Duodenal mucosa (tissue), 2 donors: ENCODE measurements around the gene LARP4.
A peak's percentile ranks its signal among the peaks of the same experiment; 100 is the strongest.
"Not testable (repeated sequence)": the region's sequence is repeated elsewhere in the genome, so short reads cannot be mapped to it uniquely, and the experiment has no call there.

Experiments
- H3K27ac ChIP-seq: one replicate; pipeline ENCODE4 v1.7.0; 2013; ENCODE audit warnings: low read depth, low read length
- H3K27me3 ChIP-seq, 2 donors: one replicate each; pipeline ENCODE4 v1.7.0; 2013; ENCODE audit warnings: low read length in 2 of 2, control low read depth in 1 of 2; ENCODE audit not compliant: insufficient read depth in 2 of 2, control insufficient read depth in 1 of 2
- H3K36me3 ChIP-seq, 2 donors: one replicate each; pipeline ENCODE4 v1.7.0; 2013; ENCODE audit warnings: low read length in 2 of 2, control low read depth in 1 of 2; ENCODE audit not compliant: insufficient read depth in 2 of 2, control insufficient read depth in 1 of 2
- H3K4me1 ChIP-seq, 2 donors: one replicate each; pipeline ENCODE4 v1.7.0; 2013; ENCODE audit warnings: low read length in 2 of 2, control low read depth in 1 of 2; ENCODE audit not compliant: insufficient read depth in 2 of 2, control insufficient read depth in 1 of 2
- H3K4me3 ChIP-seq, 2 donors: one replicate each; pipeline ENCODE4 v1.7.0; 2013; ENCODE audit warnings: low read length in 2 of 2, low read depth in 1 of 2
- H3K9ac ChIP-seq, 2 donors: one replicate each; pipeline ENCODE4 v1.7.0; 2013; ENCODE audit warnings: low read length in 2 of 2, low read depth in 1 of 2
- H3K9me3 ChIP-seq, 2 donors: one replicate each; pipeline ENCODE4 v1.7.0; 2013; ENCODE audit warnings: low read length in 2 of 2, control low read depth in 1 of 2; ENCODE audit not compliant: control insufficient read depth in 1 of 2

The LARP4 gene

DNA sequence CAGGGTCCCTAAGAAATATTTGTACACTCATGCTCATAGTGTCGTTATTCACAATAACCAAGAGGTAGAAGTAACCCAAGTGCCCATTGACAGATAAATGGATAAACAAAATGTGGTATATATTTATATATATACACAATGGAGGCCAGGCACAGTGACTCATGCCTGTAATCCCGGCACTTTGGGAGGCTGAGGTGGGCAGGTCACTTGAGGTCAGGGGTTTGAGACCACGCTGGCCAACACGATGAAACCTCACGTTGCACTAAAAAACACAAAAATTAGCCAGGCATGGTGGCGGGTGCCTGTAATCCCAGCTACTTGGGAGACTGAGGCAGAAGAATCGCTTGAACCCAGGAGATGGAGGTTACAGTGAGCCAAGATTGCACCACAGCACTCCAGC, 30.0 kb upstream of the LARP4 start:
- H3K27ac ChIP-seq, H3K9me3 ChIP-seq, H3K4me3 ChIP-seq, H3K9ac ChIP-seq, H3K27me3 ChIP-seq, H3K4me1 ChIP-seq, H3K36me3 ChIP-seq: not testable (repeated sequence)

DNA sequence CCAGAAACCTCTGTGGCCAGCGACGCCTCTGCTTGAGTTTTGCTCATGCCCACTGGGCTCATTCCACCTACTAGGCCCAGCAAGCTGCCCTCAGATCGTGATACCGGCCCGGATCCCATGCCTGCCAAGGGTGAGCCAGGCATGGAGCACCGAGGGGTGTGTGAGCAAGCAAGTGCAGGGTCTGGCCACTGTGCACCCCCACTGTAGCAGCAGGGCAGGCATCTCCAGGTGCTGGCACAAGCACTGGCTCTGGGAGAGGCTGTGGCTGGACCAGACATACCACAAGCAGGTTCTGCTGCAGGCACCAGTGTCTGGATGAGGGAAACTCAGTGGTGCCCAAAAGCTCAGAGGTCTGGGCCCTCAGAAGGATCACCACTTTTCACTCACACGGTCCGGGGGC, 24.9 kb upstream of the LARP4 start:
- H3K4me1 ChIP-seq = no peaks in the 10 kb centered on the region
- H3K4me3 ChIP-seq = no peak overlapping the region
- no peaks in the 10 kb centered on the region for H3K9me3 ChIP-seq
- no peak overlapping the region for H3K27ac ChIP-seq
- H3K36me3 ChIP-seq = no peaks in the 10 kb centered on the region
- H3K27me3 ChIP-seq = no peaks in the 10 kb centered on the region
- H3K9ac ChIP-seq = no peak overlapping the region

DNA sequence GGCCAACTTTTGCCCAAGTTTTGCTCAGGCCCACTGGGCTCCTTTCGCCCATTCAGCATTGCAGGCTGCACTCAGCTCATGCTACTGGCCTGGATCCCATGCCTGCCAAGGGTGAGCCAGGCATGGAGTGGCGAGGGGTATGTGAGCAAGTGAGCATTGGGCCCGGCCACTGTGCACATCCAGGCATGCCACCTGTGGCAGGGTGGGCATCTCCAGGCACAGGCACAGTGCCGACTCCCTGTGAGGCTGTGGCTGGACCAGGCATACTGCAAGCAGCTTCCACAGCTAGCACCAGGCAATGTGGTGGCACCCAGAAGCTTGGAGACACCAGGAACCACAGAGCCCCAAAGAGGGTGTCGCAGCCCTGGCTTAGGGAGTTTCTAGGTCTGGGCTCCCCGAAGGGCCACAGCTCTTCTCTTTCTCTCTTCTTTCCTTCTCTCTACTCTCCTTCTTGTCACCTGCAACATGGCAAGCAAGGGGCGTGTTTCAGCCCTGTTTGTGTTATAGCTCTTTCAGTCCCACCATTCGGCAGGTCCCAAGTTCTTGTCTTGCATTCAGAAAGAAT, 19.8 kb upstream of the LARP4 start:
- Histone ChIP-seq H3K27me3 (no peaks in the 10 kb centered on the region), H3K9ac (no peak overlapping the region), H3K36me3 (no peaks in the 10 kb centered on the region), H3K9me3 (no peaks in the 10 kb centered on the region), H3K27ac (no peak overlapping the region), H3K4me1 (no peaks in the 10 kb centered on the region), H3K4me3 (no peak overlapping the region)

DNA sequence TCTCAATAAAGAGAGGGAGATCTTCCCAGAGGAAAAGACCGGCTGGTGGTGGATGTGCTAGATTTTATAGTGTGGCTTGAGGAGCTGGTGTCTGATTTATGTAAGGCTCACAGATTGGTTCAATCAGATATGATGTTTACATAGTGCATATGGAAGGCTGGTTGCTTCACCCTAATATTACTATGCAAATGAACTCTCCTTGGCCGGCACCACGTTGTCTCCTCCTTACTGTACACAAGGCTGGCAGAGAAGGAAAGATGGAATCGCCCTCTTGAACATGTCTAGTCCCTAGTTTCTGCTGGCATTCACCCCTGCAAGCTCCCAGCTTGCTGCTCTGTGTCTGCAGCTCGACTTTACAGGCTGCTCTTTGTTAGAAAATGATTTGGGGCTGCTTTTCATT, 13.2 kb upstream of the LARP4 start:
- no peak overlapping the region for H3K27ac ChIP-seq
- no peaks in the 10 kb centered on the region for H3K9me3 ChIP-seq
- no peak overlapping the region for H3K9ac ChIP-seq
- peak overlapping the region; percentile 0 to 44 for H3K4me3 ChIP-seq
- H3K4me1 ChIP-seq = peaks cover 0 to 11% of the 10 kb centered on the region in 2 donors
- no peaks in the 10 kb centered on the region for H3K27me3 ChIP-seq
- no peaks in the 10 kb centered on the region for H3K36me3 ChIP-seq

DNA sequence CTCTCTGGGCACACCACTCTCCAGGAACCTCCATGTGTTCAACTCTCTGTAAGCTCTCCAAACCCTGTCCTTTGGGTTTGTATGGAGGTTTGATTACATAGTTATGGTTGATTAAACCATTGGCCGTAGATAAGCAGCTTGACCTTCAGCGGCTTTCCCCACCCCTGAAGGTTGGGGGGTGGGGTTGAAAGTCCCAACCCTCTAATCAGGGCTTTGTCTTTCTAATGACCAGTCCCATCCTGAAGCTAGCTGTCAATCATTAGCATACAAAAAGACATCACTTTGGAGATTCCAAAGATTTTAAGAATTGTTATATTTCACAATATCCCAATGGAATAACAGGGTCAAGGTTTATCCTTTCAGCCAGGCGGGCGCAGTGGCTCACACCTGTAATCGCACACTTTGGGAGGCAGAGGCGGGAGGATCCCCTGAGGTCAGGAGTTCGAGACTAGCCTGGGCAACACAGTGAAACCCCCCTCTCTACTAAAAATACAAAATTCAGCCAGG, 12.7 kb upstream of the LARP4 start:
- no peaks in the 10 kb centered on the region for H3K27me3 ChIP-seq
- H3K4me1 ChIP-seq = peaks cover 0 to 11% of the 10 kb centered on the region in 2 donors
- peak overlapping the region; percentile 0 to 44 for H3K4me3 ChIP-seq
- no peak overlapping the region for H3K27ac ChIP-seq
- no peaks in the 10 kb centered on the region for H3K36me3 ChIP-seq
- no peak overlapping the region for H3K9ac ChIP-seq
- no peaks in the 10 kb centered on the region for H3K9me3 ChIP-seq

DNA sequence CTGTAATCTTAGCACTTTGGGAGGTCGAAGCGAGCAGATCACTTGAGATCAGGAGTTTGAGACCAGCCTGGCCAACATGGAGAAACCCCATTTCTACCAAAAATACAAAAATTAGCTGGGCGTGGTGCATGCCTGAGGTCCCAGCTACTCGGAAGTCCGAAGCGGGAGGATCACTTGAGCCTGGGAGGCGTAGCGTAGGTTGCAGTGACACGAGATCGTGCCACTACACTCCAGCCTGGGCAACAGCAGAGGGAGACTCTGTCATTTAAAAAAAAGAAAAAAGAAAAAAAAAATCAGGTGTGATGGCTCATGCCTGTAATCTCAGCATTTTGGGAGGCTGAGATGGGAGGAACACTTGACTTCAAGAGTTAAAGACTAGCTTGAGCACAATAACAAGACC, 11.9 kb upstream of the LARP4 start:
- H3K36me3 ChIP-seq = not testable (repeated sequence)

DNA sequence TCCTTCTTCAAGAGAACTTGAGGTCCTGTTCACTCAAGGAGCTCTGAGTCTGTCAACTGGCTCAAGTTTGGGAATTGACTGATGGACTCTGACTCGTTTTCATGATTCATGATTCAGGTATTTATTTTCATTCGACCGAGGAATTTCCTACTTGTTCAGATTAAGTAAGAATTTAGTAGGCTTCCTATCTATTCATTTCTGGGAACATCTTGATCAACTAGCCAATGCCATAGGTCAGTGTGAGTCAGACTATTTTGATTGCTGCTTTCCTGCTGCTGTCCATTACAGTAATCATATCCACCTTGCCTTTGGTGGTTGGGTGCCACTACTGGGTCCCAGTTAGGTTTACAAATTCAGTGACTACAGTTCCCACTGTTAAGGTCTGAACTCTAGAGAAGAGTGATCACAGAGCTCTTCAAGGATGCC, 10.4 kb upstream of the LARP4 start:
- Histone ChIP-seq H3K27me3 (no peaks in the 10 kb centered on the region), H3K9me3 (no peaks in the 10 kb centered on the region), H3K4me1 (peaks cover 0 to 11% of the 10 kb centered on the region in 2 donors), H3K4me3 (no peak overlapping the region), H3K27ac (no peak overlapping the region), H3K36me3 (no peaks in the 10 kb centered on the region), H3K9ac (no peak overlapping the region)

More for the DNA sequence above, 11.9 kb upstream of the LARP4 start:
- H3K9ac ChIP-seq, H3K4me3 ChIP-seq, H3K27me3 ChIP-seq, H3K27ac ChIP-seq, H3K9me3 ChIP-seq: not testable (repeated sequence)
- peaks cover 0 to 11% of the 10 kb centered on the region in 2 donors for H3K4me1 ChIP-seq

DNA sequence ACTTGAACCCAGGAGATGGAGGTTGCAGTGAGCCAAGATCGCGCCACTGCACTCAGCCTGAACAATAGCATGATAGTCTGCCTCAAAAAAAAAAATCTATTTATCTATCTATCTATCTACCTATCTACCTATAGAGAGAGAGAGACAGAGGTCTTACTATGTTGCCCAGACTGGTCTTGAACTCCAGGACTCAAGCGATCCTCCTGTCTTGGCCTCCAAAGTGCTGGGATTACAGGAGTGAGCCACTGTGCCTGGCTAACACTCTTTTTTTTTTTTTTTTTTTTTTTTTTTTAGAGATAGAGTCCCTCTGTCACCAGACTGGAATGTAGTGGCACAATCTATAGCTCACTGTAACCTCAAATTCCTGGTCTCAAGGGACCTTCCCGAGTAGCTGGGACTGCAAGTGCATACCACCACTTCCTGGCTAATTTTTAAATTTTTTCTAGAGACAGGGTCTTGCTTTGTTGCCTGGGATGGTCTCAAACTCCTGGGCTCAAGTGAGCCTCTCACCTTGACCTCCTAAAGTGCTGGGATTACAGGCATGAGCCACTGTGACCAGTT, 6.1 kb upstream of the LARP4 start:
- Histone ChIP-seq H3K9me3 (no peaks in the 10 kb centered on the region), H3K27me3 (no peaks in the 10 kb centered on the region), H3K27ac (no peak overlapping the region), H3K9ac (no peak overlapping the region), H3K4me1 (no peaks in the 10 kb centered on the region), H3K4me3 (no peak overlapping the region), H3K36me3 (no peaks in the 10 kb centered on the region)

DNA sequence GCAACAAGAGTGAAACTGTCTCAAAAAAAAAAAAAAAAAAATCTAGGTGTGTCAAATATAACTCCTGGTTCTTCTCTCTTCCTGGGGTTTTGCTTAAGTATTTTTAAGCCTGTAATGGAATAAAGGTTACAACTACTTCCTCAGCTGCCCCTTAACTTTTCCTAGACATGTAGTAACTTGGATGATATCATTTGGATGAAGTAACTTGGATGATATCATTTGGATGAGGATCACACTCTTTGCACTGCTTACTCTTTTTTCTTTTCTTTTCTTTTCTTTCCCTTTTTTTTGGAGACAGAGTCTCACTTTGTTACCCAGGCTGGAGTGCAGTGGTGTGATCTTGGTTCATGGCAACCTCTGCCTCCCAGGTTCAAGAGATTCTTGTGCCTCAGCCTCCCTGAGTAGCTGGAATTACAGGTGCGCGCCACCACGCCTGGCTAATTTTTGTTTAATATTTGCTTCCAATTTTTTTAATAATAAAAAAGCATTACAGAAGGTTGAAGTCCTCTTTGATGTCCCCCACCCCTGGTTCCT, 3.5 kb upstream of the LARP4 start:
- Histone ChIP-seq H3K27me3 (no peaks in the 10 kb centered on the region), H3K9me3 (no peaks in the 10 kb centered on the region), H3K4me3 (no peak overlapping the region), H3K27ac (no peak overlapping the region), H3K9ac (no peak overlapping the region), H3K36me3 (no peaks in the 10 kb centered on the region), H3K4me1 (peaks cover 2 to 7% of the 10 kb centered on the region in 2 donors)

DNA sequence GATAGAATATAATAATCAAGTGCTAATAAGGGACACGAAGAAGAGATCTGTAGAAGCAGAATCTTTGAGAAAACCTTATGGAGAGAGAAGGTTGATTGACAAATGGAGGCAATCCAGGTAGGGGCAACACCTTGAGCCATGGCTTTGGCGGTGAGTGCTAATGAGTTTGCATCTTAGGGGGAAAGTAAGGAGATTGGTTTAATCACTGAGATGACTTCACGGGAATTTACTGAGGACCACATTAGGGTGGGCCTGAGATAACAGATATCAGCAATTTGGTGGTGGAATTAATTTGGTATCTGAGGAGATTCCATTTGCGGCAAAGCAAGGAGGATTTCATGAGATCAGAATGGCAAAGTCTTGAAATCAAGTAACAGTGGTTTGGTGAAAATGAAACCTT, 1.8 kb upstream of the LARP4 start:
- no peaks in the 10 kb centered on the region for H3K9me3 ChIP-seq
- H3K36me3 ChIP-seq = no peaks in the 10 kb centered on the region
- no peak overlapping the region for H3K27ac ChIP-seq

More for the DNA sequence above, 1.8 kb upstream of the LARP4 start:
- Histone ChIP-seq H3K9ac (no peak overlapping the region), H3K4me3 (no peak overlapping the region), H3K27me3 (no peaks in the 10 kb centered on the region), H3K4me1 (peaks cover 16 to 18% of the 10 kb centered on the region in 2 donors)
